SK-N-DZ (cell line): ENCODE data around the gene MFSD8.
"Not testable (repeated sequence)": the region's sequence is repeated elsewhere in the genome, so short reads cannot be mapped to it uniquely, and the experiment has no call there.

Experiments used
- DNase-seq: peaks from one replicate; pipeline ENCODE4 v3.0.0-alpha.2; 2015; ENCODE audit warnings: low spot score

MFSD8 gene

DNA sequence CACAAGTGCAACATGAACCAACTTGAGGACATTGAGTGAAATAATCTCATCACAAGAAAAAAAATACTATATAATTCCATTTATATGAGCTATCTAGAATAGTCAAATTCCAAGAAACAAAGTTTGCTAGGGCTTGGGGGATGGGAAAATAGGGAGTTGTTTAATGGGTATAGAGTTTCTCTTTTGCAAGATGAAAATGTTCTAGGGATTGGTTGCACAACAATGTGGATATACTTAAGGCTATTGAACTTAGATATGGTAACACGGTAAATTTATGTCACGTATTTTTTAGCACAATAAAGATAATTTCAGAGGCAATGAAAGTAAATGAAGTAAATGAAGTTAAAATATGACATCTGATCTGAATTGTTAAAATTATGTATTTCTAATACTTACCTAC lies 7.9 kb downstream of the MFSD8 start:
- DNase-seq = no peak

DNA sequence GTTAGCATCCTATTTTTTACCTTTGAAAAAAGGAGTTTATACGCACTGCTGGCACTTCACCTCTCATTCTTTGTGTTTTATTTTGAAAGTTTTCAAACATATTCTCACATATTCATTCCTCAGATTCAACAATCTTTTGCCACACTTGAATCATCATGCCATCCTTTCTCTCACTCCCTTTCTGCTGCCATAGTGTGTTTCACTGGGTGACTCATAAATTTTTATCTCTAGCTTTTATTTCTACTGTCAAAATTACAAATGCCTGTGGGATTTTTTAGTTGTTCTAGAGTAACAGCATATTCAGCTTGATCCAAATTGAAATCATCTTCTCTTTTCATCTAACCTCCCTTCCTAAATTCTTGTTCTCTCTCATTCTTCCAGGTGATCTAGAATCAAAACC lies 28.0 kb downstream of the MFSD8 start:
- no peak for DNase-seq

- not testable (repeated sequence) for DNase-seq
These were observed 33.1 kb downstream of the MFSD8 start for GRCh38 chr4:127931836-127932235.

- no peak for DNase-seq
These were observed 34.8 kb downstream of the MFSD8 start for GRCh38 chr4:127930175-127930574.

GRCh38 chr4:127925720-127926119 lies 39.3 kb downstream of the MFSD8 start:
- DNase-seq = not testable (repeated sequence)

- DNase-seq = no peak
These were observed 42.7 kb downstream of the MFSD8 start for GRCh38 chr4:127922226-127922625.

- no peak for DNase-seq
These were observed 44.5 kb downstream of the MFSD8 start for GRCh38 chr4:127920521-127920920.

DNA sequence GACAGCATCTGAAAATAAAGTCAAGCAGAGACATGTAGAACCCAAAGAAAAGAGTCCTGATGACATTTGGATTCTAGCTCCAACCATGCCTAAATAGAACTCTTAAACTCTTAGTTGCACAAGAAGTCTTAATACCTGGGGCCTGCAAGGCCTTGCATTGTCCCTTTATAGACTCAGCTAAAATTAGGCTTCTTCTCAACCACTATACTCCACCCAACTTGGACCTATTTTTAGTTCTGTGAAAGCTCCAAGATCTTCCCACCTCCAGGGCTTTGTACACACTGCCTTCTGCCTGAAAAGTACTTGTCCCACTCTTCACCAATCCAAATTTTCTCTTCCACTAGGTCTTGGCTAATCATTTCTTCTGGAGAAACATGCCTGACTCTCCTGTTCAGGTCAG lies 47.8 kb downstream of the MFSD8 start:
- no peak for DNase-seq

DNA sequence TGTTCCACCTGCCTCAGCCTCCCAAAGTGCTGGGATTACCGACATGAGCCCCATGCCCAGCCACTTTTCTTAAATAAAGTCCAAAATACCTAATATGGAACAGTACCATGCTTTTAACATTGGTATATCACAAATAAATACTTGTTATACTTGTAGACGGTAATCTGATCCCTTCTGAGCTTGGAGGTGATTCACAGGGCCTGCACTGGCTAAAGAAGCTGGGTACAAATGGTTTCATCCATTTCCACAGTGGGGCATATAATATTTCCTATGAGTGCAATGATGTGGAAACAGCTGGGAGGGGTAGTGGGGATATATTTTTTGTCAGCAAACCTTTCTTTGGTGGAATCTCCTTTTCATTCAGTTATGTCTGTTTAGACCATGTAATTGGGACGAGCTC lies 48.5 kb downstream of the MFSD8 start:
- no peak for DNase-seq

DNA sequence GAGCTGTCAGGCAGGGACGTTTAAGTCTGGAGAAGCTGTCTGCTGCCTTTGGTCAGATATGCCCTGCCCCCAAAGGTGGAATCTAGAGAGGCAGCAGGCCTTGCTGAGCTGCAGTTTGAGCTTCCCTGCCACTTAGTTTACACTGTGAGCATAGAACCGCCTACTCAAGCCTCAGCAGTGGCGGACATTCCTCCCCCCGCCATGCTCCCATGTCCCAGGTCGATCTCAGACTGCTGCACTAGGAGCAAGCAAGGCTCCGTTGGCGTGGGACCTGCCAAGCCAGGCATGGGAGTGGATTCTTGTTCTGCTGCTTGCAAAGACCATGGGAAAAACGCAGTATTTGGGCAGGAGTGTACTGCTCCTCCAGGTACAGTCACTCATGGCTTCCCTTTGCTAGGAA lies 59.9 kb downstream of the MFSD8 start:
- no peak for DNase-seq

GRCh38 chr4:127899682-127900081 lies 65.3 kb downstream of the MFSD8 start:
- DNase-seq = not testable (repeated sequence)

- DNase-seq = no peak
These were observed 68.4 kb downstream of the MFSD8 start for GRCh38 chr4:127896528-127896927.

GRCh38 chr4:127896069-127896468 lies 68.9 kb downstream of the MFSD8 start:
- DNase-seq = no peak

DNA sequence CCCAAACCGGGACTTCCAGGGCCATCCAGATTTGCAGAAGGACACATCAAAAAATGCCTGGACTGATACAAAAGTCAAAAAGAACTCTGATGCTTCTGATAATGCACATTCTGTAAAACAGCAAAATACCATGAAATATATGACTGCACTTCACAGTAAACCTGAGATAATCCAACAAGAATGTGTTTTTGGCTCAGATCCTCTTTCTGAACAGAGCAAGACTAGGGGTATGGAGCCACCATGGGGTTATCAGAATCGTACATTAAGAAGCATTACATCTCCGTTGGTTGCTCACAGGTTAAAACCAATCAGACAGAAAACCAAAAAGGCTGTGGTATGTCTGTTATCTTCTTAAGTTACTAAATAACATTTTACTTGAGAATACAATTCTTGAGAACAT lies 75.1 kb downstream of the MFSD8 start:
- no peak for DNase-seq

DNA sequence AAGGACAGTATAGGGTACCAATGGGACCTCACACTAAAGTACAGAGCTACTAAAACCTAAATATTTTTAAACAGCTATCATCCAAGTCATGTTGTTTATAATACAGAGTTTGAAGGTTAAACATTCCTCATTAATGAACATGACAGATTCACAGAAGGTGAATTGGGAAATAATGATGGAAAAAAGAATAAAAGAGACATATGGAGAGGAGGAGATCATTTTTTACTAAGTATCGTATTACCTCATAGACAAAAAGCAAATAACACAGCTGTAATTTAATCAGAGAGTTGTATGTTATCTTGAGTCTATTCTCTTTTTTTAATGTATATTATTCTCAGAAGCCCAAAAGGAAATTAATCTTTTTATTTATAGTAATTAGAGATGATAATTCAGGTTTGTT lies 76.4 kb downstream of the MFSD8 start:
- no peak for DNase-seq

- DNase-seq = no peak
These were observed 83.5 kb downstream of the MFSD8 start for GRCh38 chr4:127881563-127881864.

- peak; percentile 94 for DNase-seq
These were observed 84.0 kb downstream of the MFSD8 start, which contains the start of gene PLK4 for GRCh38 chr4:127880763-127881562. PLK4 (plus strand) TSS chr4:127880893; CDS start chr4:127881135, 242 bp downstream.

DNA sequence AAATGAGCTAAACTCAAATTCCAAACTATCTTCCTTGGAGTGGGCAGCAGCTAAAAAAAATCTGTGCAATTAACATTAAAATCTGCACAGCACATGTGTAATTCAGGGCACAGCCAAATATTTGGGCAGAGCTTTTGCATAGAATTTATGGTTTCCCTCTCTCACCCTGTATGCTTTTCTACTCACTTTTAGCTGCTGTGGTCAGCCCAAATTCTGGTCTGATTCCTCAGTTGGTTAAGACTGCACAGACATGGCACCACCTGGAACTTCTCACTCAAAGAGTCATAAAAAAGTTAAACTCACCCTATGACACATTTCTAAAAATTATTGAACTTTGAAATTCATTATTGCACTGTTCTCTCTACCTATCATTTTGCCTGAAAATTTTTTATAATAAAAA lies 89.2 kb downstream of the MFSD8 start:
- DNase-seq = no peak

GRCh38 chr4:127870688-127871087 lies 94.3 kb downstream of the MFSD8 start:
- no peak for DNase-seq

- no peak for DNase-seq
These were observed 94.7 kb downstream of the MFSD8 start for GRCh38 chr4:127870281-127870680.

GRCh38 chr4:127868196-127868595 lies 96.8 kb downstream of the MFSD8 start:
- DNase-seq = no peak
